Heart right ventricle (tissue), 16 donors: Measurements from ENCODE around the gene VCAM1. TPM values are rescaled to one million over a fixed set of nuclear protein-coding genes. Genes with fewer than 3 reads are reported as not detected.
A peak's percentile ranks its signal among the peaks of the same experiment; 100 is the strongest.

Source experiments
- ATAC-seq, 8 donors: fragments of 200-7000 bp; cut with Tn5 transposase; one replicate each; pipeline ENCODE4 v1.9.1; 2020; ENCODE audit warnings: mild to moderate bottlenecking in 8 of 8, moderate library complexity in 8 of 8, moderate number of reproducible peaks in 1 of 8
- DNase-seq, 2 donors: peaks; one replicate each; pipeline ENCODE4 v3.0.0-alpha.2; 2020
- H3K27ac ChIP-seq, 10 donors: fragments of 200-600 bp; sonication (generic) in 2 of 10; one replicate each; pipeline versions ENCODE4 v1.5.0 to v1.8.0; 2020 to 2022; ENCODE audit warnings: mild to moderate bottlenecking in 3 of 10
- H3K27me3 ChIP-seq, 7 donors: fragments of 200-600 bp; one replicate each; pipeline ENCODE4 v1.8.0; 2021 to 2022; ENCODE audit warnings: mild to moderate bottlenecking in 2 of 7
- H3K36me3 ChIP-seq, 9 donors: fragments of 200-600 bp; sonication (generic) in 1 of 9; one replicate each; pipeline versions ENCODE4 v1.5.0 to v1.8.0; 2020 to 2022; ENCODE audit warnings: mild to moderate bottlenecking in 2 of 9
- H3K4me1 ChIP-seq, 9 donors: fragments of 200-600 bp; sonication (generic) in 1 of 9; one replicate each; pipeline versions ENCODE4 v1.5.0 to v1.8.0; 2020 to 2022; ENCODE audit warnings: mild to moderate bottlenecking in 4 of 9
- H3K4me3 ChIP-seq, 10 donors: fragments of 200-600 bp; sonication (generic) in 2 of 10; one replicate each; pipeline versions ENCODE4 v1.5.0 to v1.8.0; 2020 to 2022; ENCODE audit warnings: mild to moderate bottlenecking in 7 of 10, moderate library complexity in 2 of 10
- H3K9me3 ChIP-seq, 11 donors: fragments of 200-600 bp in 10 of 11; sonication (generic) in 2 of 11; one replicate each; pipeline versions ENCODE4 v1.5.0 to v1.8.0; 2013 to 2022; ENCODE audit warnings: mild to moderate bottlenecking in 2 of 11, control low read depth in 1 of 11, moderate library complexity in 1 of 11
- WGBS, 2 donors: extraction: QIAGEN DNeasy Blood & Tissue Kit; methylation state at CpG; one replicate each; pipeline ENCODE4 v1.1.7; 2013; ENCODE audit warnings: inconsistent platforms in 1 of 2; 5-methylcytosine and 5-hydroxymethylcytosine counted together
- intact Hi-C, 10 donors: fragments of 100-400 bp; cut with DNase I; formaldehyde crosslinking; loops; one replicate each; pipeline versions ENCODE4 v1.11.1 to v1.14.2; 2022
- polyA plus RNA-seq, 2 donors: library from polyadenylated mRNA; stranded (reverse); fragments of 200-250 nt; gene quantifications; one replicate each; pipeline ENCODE4 v1.2.3, GENCODE V29; 2013
- total RNA-seq, 10 donors: library from RNA; stranded (reverse); fragmentation: NEBNext Ultra II Directional in 3 of 10; extraction: Animal tissue kit (Norgen Biotek cat#: 25700) in 3 of 10; gene quantifications; one replicate each; pipeline versions ENCODE4 v1.2.1 to v1.2.4, GENCODE V29; 2021 to 2023
- TF ChIP-seq, protein P1 (sequence below), 9 donors: fragments of 200-600 bp; sonication (generic) in 2 of 9; IDR thresholded peaks; one replicate each; pipeline versions ENCODE4 v1.5.0 to v1.8.0; 2021 to 2022; ENCODE audit warnings: antibody characterized with exemption in 9 of 9, mild to moderate bottlenecking in 5 of 9, moderate library complexity in 1 of 9
- donor health status: Arrhythmogenic right ventricular cardiomyopathy.
- donor health status: ischemic (EF 13 %, LVEDD 7.1; RV severe dilation, severe dysfunction).
- donor health status: healthy with polysubstance abuse.
- donor health status: DM: no; HTN: yes; CAD: no.
- donor health status: DM: no; HTN: no; CAD: no.
- donor health status: ischemic (EF 25% LVEDD 6.9; RV normal size, moderate dysfunction).
- donor health status: ischemic (EF 25% LVEDD 5.7; RV mildly dilated, moderate dysfunction).
- donor health status: healthy.
- donor health status: DM: yes; HTN: yes; CAD: no.
- donor health status: Ischemic cardiomyopathy.
- donor health status: ischemic (EF 35%, LVEDD 5.7; RV mildly dilated, moderate dysfunction).
- donor health status: nonischemic (EF 11% LVEDD 7.7; RV severe dilation, severe dysfunction).
- donor health status: DM: yes; HTN: yes; CAD: no.
- donor health status: PGD.
- donor health status: ischemic (EF 29% LVEDD 5.4; RV normal size, mild dysfunction).
- donor health status: nonischemic (EF 23%, LVEDD 6.1; RV moderate dilation, normal function).

VCAM1 gene
- total and polyA plus RNA-seq, 12 donors = 2.2 to 38.5 (median 5.8) TPM

- H3K36me3 ChIP-seq = no peaks in the 10 kb centered on the region
- H3K27me3 ChIP-seq = no peaks in the 10 kb centered on the region
- H3K4me3 ChIP-seq = no peak overlapping the region
- intact Hi-C loops = no loop called here
- peaks cover 0 to 8% (median 0%) of the 10 kb centered on the region in 9 donors for H3K4me1 ChIP-seq
- TF ChIP-seq, protein P1, sequence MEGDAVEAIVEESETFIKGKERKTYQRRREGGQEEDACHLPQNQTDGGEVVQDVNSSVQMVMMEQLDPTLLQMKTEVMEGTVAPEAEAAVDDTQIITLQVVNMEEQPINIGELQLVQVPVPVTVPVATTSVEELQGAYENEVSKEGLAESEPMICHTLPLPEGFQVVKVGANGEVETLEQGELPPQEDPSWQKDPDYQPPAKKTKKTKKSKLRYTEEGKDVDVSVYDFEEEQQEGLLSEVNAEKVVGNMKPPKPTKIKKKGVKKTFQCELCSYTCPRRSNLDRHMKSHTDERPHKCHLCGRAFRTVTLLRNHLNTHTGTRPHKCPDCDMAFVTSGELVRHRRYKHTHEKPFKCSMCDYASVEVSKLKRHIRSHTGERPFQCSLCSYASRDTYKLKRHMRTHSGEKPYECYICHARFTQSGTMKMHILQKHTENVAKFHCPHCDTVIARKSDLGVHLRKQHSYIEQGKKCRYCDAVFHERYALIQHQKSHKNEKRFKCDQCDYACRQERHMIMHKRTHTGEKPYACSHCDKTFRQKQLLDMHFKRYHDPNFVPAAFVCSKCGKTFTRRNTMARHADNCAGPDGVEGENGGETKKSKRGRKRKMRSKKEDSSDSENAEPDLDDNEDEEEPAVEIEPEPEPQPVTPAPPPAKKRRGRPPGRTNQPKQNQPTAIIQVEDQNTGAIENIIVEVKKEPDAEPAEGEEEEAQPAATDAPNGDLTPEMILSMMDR (IDR thresholded peaks at IDR 0.05) = no peak
- whole genome bisulfite sequencing, 2 donors = 71 to 77% methylated on average over 2 of the region's 2 CpGs
- no peak for DNase-seq
- no peak overlapping the region for H3K27ac ChIP-seq
- no peak for ATAC-seq
- H3K9me3 ChIP-seq = no peaks in the 10 kb centered on the region
Measured at GRCh38 chr1:100762461-100762860, 42.9 kb downstream of the VCAM1 start.

- no peak for ATAC-seq
- intact Hi-C loops = no loop called here
Measured at GRCh38 chr1:100767176-100767890, 47.8 kb downstream of the VCAM1 start.

GRCh38 chr1:100769323-100769722, 49.8 kb downstream of the VCAM1 start:
- DNase-seq = no peak
- no peaks in the 10 kb centered on the region for H3K27me3 ChIP-seq
- TF ChIP-seq, protein P1 (IDR thresholded peaks at IDR 0.05) = no peak
- ATAC-seq = no peak
- H3K36me3 ChIP-seq = no peaks in the 10 kb centered on the region
- no peak overlapping the region for H3K4me3 ChIP-seq
- 98 to 99% methylated on average over 2 of the region's 2 CpGs for WGBS, 2 donors
- no peaks in the 10 kb centered on the region for H3K9me3 ChIP-seq
- intact Hi-C loops = no loop called here
- H3K4me1 ChIP-seq = peaks cover 0 to 21% (median 7%) of the 10 kb centered on the region in 9 donors
- no peak overlapping the region for H3K27ac ChIP-seq

More at GRCh38 chr1:100767176-100767890, 47.8 kb downstream of the VCAM1 start:
- Histone ChIP-seq H3K27me3 (no peaks in the 10 kb centered on the region), H3K36me3 (no peaks in the 10 kb centered on the region), H3K9me3 (no peaks in the 10 kb centered on the region), H3K27ac (no peak overlapping the region), H3K4me3 (no peak overlapping the region), H3K4me1 (peaks cover 0 to 21% (median 7%) of the 10 kb centered on the region in 9 donors)
- TF ChIP-seq, protein P1 (IDR thresholded peaks at IDR 0.05) = no peak
- no peak for DNase-seq

GRCh38 chr1:100769906-100770646, 50.5 kb downstream of the VCAM1 start:
- TF ChIP-seq, protein P1 (IDR thresholded peaks at IDR 0.05) = no peak
- peak overlapping the region in 1 of 10 donors; percentile 33 for H3K27ac ChIP-seq
- DNase-seq (no peak), ATAC-seq (peak in 4 of 8 donors; percentile 34 to 69 (median 52))
- no peak overlapping the region for H3K4me3 ChIP-seq
- H3K27me3 ChIP-seq = no peaks in the 10 kb centered on the region
- intact Hi-C loops = no loop called here
- H3K4me1 ChIP-seq = peaks cover 0 to 21% (median 7%) of the 10 kb centered on the region in 9 donors
- no peaks in the 10 kb centered on the region for H3K9me3 ChIP-seq
- H3K36me3 ChIP-seq = no peaks in the 10 kb centered on the region
- WGBS, 2 donors = 28 to 38% methylated on average over 4 of the region's 4 CpGs
